Epidermal melanocyte (primary cell): ENCODE data around the gene OR7A5.
"Not testable (repeated sequence)": the region's sequence is repeated elsewhere in the genome, so short reads cannot be mapped to it uniquely, and the experiment has no call there.

Experiments
- DNase-seq: peaks from one replicate; pipeline ENCODE4 v3.0.0; 2011; ENCODE audit warnings: low spot score; ENCODE audit not compliant: insufficient read length

The OR7A5 gene

DNA sequence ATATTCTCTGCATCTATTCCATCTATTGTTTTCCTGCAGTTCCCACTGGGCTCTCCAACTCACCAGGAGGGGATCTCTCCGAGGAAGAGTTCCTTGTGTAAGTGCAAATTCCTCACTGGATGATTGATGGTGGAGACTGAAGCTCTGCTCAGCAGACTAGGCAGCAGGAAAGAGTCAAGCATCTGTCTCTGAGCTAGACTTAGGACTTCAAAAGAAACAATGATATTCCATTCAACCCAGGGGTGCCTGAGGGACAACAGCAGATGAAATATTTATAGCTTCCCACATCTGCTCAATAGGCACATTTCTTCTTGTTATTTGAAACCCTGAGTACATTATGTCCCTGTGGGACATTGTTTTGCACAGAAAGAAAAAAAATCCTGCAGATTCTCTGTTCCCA is at the start of gene OR7A5, which contains the start of gene OR7C1:
Gene OR7A5 (minus strand): TSS at position 175 of the 400 bp plus-strand sequence. CDS start 6,944 bp downstream, outside the sequence.
Gene OR7C1 (minus strand): TSS at position 175 of the 400 bp plus-strand sequence. CDS start 35,049 bp downstream, outside the sequence.
- DNase-seq = peak; percentile 60

DNA sequence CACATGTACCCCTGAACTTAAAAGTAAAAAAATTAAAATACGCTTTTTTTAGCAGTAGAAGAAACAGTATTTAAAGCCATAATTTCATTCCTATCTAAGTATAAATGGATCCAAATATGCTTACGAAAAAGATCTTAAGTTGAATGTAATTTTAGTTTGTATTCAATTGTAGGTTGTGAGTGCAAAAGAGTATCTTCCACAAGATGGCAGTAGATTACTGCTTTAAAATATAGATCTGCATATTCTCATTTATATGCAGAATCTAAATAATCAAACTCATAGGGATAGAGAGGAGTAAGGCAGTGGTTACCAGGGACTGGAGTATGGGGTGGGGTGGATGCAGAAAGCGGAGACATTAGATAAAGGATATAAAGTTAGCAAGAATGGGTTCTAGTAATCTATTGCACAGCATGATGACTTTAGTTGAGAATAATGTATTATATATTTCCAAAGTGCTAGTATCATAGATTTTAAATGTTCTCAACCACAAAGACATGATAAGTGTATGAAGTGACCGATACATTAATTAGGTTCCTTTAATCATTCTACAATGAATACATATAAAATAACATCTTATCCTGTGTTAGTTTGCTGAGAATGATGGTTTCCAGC is 36.7 kb upstream of the OR7A5 start:
- no peak for DNase-seq

DNA sequence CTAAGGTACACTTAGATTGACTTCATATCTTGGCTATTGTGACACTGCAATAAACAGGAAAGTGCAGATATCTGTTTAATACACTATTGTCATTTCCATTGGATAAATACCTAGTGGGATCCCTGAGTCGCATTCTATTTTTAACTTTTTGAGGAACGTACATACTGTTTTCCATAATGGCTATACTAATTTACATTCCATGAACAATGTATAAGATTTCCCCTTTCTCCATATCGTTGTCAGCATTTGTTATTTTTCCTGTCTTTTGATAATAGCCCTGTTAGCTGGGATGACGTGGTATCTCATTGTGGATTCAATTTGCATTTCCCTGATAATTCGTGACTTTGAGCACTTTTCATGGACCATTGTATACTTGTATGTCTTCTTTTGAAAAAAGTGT is 33.5 kb upstream of the OR7A5 start:
- DNase-seq = no peak

DNA sequence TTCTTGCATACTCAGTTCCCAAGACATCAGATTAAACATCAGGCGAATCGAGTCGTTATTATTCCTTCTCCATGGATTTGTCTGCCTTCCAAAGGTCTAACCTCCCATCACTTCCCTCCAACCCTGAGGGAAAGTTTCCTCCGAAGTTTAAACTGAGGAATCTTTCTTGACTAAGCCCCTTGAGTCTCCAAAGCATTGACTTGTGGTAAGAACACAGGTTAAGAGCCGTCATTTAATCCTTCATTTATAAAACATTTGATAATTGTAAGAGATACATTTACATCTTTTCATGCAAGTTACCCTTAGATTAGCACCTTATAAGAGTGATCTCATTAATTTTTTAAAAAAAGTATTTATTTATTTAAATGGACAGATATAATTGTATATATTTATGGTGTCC is 13.8 kb upstream of the OR7A5 start, which contains the start of gene OR7A10:
Gene OR7A10 (minus strand): TSS at position 101 of the 400 bp plus-strand sequence. CDS start 7,045 bp downstream, outside the sequence.
- no peak for DNase-seq

DNA sequence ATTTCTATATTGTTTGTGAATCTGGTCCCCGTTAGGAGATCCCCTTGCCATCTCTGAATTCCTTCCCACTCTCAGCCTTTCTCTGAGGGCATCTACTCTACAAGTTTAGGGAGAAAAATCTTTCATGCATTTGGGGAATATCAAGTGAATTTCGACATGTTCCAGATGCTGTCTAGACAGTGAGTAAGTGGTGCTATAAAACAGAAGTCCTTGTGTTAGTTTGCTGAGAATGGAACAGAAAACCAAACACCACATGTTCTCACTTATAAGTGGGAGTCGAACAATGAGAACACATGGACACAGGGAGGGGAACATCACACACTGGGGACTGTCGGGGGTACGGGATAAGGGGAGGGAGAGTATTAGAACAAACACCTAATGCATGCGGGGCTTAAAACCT is 8.6 kb upstream of the OR7A5 start:
- no peak for DNase-seq

DNA sequence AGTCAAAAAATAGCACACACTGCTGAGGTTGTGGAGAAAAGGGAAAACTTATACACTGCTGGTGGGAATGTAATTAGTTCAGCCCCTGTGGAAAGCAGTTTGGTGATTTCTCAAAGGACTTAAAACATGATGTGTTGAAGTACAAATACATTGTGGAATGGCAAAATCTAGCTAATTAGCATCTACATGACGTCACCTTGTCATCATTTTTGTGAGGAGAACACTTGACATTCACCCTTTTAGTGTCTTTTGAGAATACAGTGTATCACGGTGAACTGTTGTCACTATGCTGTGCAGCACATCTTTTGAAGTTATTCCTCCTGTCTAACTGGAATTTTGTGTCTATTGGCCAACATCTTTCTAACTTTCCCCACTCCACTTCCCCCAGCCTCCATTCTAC is 8.2 kb upstream of the OR7A5 start:
- DNase-seq = no peak

DNA sequence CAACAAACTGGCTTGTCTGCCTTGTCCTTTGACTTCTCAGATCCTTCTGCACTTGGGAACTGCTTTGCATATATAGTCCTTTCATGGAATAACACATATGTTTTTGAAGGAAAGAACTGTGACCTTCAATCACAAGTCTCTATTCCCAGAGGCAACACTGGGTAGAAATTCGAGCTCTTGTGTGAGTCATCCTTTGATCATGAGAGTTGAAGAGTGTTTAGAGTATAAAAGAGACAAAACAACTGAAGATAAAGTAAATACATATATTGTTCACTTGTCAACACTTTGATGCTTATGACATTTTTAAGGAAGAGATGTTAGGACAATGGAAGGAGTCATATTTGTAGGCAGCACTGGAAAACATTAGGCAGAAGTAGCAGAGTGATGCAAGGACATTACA is 5.2 kb upstream of the OR7A5 start:
- DNase-seq = no peak

DNA sequence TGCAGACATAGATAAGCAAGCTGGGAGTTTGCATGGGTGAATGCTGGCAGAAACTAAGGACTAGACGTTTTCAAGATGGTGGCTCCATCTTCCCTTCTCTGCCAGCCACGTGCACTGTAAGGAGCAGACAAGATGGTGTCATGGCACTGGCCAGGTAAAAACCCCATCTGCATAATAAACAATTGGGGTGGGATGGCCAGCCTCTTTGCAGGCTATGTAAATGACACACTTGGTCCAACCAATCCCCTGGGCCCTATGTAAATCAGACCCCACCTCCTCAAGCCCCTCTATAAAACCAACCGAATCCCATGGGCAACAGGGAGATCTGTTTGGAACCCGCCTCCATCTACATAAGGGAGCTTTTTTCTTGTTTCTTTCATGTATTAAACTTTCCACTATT is 2.4 kb upstream of the OR7A5 start:
- DNase-seq = no peak

DNA sequence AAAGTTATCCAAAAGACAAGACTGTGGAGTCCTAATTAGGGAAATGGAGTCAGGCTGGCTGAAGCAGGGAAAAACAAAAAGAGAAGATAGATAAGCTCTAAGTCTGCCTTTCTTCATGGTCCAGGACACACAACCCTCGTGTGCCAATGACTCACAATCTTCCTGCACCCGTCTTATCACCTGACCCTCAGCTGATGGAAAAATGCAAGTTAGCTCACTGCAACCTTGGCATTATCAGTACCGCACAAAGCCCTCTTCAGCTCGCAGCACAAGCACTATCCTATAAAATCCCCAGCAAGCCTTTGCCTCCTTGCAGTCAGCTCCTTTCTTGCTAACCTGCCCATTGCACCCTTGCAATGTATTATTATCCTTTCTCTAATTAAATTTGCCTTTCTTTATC is 4.3 kb downstream of the OR7A5 start:
- DNase-seq = no peak

DNA sequence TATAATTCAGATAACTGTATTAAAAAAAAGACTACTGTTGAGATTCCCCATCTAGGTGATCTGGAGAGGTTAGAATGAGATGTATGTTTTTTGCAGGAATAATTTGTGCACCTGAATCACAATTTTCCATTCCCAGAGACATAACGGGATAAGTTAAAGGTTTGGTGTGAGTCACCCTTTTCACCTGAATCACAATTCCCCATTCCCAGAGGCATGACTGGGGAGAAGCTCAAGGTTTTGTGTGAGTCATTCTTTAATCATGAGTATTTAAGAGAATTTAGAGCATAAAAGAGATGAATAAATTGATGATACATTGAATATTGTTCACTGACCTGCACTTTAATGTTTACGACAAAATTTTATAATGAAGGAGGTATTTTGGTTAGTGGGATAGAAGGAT is 9.0 kb downstream of the OR7A5 start:
- DNase-seq = no peak

DNA sequence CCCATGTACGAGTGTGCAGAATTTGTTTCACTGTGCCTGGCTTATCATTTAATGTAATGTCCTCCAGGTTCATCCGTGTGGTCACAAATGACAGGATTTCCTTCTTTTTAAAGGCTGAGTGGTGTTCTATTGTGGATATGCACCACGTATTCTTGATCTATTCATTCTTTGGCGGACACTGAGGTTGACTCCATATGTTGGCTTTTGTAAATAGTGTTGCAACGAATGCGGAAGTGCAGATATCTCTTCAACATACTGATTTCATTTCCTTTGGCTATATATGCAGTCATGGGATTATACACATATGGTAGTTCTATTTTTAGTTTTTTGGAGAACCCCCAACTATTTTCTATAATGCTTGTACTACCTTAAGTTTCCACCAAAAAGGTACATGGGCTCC is 13.0 kb downstream of the OR7A5 start:
- no peak for DNase-seq

DNA sequence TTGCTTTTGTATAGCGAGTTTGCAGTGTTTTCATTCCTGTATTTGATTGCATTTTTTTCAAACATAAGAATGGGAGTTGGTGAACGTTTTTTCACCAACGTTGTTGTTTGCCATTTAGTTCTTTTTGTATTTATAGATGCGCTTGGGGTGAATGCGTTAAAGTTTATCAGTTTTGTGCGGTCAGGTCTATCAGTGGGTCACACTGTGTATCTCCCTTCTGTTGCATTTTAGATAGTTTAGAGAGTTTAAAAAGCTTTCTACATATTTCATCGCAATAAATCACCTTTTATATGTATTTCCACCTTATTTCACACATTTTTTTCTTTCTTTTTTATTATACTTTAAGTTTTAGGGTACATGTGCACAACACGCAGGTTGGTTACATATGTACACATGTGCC is 16.4 kb downstream of the OR7A5 start:
- no peak for DNase-seq

DNA sequence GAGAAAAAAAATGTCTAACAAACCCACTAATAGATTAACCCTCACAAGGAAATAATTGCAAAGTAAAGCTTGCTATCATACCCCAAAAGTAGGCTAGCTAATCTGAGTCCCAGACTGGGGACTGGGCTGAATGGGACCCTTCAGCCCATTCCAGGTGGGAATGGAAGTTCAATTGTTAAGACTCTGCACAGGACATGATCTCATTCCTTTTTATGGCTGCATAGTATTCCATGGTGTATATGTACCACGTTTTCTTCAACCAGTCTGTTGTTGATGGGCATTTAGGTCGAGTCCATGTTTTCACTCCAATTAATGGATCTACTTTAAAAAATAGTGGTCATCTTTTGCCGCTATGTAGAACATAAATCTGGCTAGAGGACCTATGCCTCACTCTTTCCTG is 17.9 kb downstream of the OR7A5 start:
- no peak for DNase-seq

DNA sequence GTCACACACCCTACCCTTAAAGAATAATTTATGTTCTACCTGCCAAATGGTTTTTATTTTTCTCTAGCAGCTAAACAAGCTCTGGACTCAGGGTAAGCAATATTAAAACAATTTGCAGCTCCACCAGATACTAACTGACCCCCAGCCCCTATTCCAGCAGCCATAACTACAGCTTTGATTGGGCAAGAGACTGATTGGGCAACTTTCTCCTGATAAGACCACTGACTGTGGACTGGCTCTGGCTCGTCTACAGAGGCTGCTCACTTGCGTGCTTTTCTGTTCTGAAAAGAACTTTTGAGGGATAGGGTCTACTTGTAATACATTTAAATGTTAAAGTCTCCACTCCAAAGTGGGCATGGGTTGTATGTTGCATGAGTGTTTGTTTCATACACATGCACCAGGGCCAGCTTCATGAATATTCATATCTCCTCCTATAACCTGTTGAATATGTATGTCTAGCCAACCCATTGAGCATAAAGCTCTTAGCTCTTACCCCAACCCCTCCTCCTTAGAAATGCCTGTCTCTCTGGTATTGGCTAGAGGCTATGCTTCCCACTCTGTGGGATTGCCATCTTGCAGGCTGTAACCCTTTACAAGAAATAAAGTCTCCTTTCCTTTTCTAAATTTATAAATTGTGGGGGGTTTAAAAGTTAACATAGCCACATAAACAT is 19.9 kb downstream of the OR7A5 start:
- DNase-seq = no peak

DNA sequence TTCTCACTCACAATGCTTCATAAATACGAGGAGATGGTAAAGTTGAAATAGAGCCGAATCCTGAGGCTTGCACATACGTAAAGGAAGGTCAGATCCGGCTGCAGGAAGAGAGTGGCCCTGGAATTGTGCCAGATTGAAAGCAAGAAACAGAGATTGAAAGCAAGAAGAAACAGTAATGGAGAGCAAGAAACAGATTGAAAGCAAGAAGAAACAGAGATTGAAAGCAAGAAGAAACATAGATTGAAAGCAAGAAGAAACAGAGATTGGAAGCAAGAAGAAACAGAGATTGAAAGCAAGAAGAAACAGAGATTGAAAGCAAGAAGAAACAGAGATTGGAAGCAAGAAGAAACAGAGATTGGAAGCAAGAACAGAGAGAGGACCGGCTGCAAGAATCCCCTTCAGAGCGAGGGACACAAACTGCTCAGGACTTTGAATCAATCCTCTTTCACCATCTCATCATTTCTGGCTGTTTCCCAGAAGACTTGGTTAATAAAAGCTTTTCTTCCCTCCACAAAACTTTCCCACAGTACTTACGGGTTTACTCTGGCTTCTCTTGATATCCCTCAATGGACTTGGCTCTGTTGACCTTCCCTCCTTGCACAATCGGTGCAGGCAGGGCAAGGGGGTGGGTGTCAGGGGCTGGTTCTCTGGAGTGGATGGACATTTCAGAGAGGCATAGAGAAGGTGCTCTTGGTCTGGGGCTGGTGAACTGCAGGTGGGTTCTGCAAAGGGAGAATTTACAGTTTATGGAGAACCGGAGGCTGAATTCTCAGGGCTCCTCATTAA is 25.5 kb downstream of the OR7A5 start:
- DNase-seq = no peak

DNA sequence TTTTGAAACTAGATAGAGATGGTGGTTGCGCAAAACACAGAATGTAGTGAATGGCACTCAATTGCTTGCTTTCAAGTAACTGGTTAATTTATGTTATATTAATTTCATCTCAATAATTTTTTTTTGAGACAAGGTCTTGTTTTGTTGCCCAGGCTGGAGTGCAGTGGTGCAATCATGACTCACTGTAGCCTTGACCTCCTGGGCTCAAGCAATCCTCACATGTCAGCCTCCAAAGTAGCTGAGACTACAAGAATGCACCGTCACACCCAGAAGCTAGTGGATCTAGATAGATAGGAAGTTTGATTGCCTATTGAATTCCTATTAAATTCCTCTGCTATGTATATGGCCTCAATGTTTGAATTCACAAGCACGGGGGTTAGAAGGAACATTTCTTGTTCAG is 30.2 kb downstream of the OR7A5 start:
- DNase-seq = no peak

DNA sequence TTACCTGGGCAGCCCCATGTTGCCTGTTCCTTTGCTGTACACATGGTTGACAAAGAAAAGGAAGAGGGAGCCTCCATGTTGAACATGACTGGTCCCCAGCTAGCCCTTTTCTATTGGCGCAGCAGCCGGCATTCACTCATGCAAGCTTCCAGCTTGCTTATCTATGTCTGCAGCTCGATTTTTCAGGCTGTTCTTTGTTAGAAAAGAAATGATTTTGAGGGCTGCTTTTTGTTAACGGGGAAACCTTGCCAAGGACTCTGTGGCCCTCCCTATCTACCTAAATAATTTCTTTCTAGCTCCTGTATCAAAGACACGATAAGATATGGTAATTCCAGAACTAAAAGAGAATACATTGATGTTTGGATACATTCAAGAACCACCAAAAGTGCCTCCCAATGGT is 36.2 kb downstream of the OR7A5 start:
- no peak for DNase-seq

DNA sequence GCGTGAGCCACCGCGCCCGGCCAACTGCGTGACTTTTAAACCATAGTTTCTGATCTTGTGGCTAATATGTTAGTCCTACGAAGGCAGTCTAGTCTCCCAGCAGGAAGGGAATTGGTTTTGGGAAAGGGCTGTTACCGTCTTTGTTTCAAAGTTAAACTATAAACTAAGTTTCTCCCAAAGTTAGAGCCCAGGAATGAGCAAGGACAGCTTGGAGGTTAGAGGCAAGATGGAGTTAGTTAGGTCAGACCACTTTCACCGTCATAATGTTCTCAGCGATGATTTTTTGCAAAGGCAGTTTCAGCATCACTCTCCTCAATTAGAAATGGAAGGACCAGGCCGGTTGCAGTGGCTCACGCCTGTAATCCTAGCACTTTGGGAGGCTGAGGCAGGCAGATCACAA is 39.0 kb downstream of the OR7A5 start:
- DNase-seq = no peak

DNA sequence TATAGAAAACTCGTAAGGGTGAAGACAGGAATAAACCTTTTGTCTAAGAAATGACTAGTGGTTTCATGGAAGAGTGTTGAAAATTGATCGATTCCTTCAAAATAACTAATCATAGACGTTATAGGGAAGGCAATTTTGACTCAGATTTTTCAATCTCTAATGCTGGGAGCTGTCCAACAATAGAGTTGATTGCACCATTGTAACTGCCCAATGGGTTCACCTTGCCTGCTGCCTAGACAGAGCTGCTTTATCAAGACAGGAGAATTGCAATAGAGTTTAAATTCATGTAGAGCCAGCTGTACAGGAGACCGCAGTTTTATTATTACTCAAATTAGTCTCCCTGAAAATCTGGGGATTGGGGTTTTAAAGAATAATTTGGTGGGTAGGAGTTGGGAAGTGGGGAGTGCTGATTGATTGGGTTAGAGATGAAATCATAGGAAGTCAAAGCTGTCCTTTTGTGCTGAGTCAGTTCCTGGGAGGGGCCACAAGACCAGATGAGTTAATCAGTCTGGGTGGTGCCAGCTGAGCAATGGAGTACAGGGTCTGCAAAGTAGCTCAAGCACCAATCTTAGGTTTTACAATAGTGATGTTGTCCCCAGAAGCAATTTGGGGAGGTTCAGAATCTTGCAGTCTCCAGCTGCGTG is 39.8 kb downstream of the OR7A5 start:
- DNase-seq = no peak

DNA sequence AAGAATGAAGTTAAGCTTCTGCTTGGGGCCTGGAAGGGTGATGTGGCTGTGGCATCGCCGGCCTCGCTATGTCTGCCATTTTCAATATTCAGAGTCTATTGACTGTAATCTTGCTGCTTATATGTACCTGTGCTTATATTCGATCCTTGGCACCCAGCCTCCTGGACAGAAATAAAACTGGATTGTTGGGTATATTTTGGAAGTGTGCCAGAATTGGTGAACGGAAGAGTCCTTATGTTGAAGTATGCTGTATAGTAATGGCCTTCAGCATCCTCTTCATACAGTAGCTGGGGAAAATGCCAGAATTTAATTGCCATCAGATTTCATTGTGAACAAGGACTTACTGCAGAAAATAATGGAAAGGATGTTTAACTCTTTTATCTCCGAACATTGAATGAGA is 42.7 kb downstream of the OR7A5 start:
- DNase-seq = not testable (repeated sequence)

DNA sequence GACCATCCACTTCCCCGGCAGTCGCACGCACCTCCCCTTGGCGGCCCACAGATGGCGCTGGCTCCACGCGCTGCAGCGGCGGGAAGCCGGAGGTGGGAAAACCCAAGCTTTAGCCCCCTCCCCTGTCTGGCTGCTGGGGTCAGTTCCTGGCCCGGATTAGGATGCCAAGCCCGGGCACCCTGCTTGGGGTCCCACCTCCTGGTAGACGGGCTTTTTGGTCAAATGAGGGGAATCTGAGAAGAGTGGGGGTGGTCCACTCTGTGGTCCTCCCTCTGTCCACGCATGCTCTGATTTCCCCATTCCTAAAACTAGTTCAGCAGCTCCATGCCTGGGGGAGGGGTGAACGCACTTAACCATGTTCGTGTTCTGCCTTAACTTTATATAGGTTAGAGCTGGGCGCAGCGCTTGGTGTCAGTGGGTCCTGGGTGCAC is 48.5 kb downstream of the OR7A5 start:
- no peak for DNase-seq
